ENCODE data around the gene AGAP6.
"Not testable (repeated sequence)": the region's sequence is repeated elsewhere in the genome, so short reads cannot be mapped to it uniquely, and the experiment has no call there.

- TF ChIP-seq CTCF, POLR2A (IDR thresholded peaks at IDR 0.05): not testable (repeated sequence)
Measured at GRCh38 chr10:49953122-49953521, 35.1 kb upstream of the AGAP6 start.
